CD4-positive, alpha-beta T cell (primary cell): ENCODE measurements around the gene FADD. TPM values are rescaled to one million over a fixed set of nuclear protein-coding genes. Genes with fewer than 3 reads are reported as not detected.

Experiments used
- ATAC-seq: fragments of 200-7000 bp; cut with Tn5 transposase; one replicate; pipeline ENCODE4 v1.10.0; 2022; ENCODE audit warnings: mild to moderate bottlenecking; ENCODE audit not compliant: poor library complexity
- CTCF ChIA-PET: fragments of 350-600 bp; sonication (Branson Sonifier 250); formaldehyde crosslinking; loops from one replicate; lab custom pipeline; 2021; ENCODE audit warnings: antibody characterized with exemption, inconsistent platforms; lab: Charles Lee
- POLR2A ChIA-PET: fragments of 350-600 bp; sonication (Branson Sonifier 250); formaldehyde crosslinking; loops from one replicate; lab custom pipeline; 2021; ENCODE audit warnings: antibody characterized with exemption, inconsistent platforms; lab: Charles Lee
- DNase-seq, 14 experiments: peaks; one replicate each; pipeline ENCODE4 v3.0.0-alpha.2; 2013 to 2020; ENCODE audit warnings: mixed read lengths in 2 of 14
- H3K27ac ChIP-seq, 2 donors: one replicate each; pipeline versions ENCODE4 v1.5.1 to v1.7.0; 2013; ENCODE audit warnings: low read length in 2 of 2, low read depth in 1 of 2, mild to moderate bottlenecking in 1 of 2
- H3K27me3 ChIP-seq, 2 experiments: 1 replicate in 1 of 2; 2 replicates in 1 of 2; pipeline versions ENCODE4 v1.6.1 to v1.7.0; 2013; ENCODE audit warnings: low read length in 2 of 2, control low read depth in 1 of 2, mild to moderate bottlenecking in 1 of 2, moderate library complexity in 1 of 2; ENCODE audit not compliant: insufficient read depth in 2 of 2, control insufficient read depth in 1 of 2
- H3K36me3 ChIP-seq: one replicate; pipeline ENCODE4 v1.6.1; 2013; ENCODE audit warnings: low read length, control low read depth; ENCODE audit not compliant: insufficient read depth
- H3K4me1 ChIP-seq: one replicate; pipeline ENCODE4 v1.6.1; 2013; ENCODE audit warnings: low read length, control low read depth; ENCODE audit not compliant: insufficient read depth
- H3K4me3 ChIP-seq: one replicate; pipeline ENCODE4 v1.5.1; 2013; ENCODE audit warnings: mild to moderate bottlenecking, low read length, moderate library complexity
- H3K9me3 ChIP-seq, 2 experiments: 1 replicate in 1 of 2; 2 replicates in 1 of 2; pipeline versions ENCODE4 v1.6.1 to v1.7.0; 2013; ENCODE audit warnings: low read length in 2 of 2, mild to moderate bottlenecking in 2 of 2, control low read depth in 1 of 2, moderate library complexity in 1 of 2; ENCODE audit not compliant: control insufficient read depth in 1 of 2, insufficient read depth in 1 of 2
- H3K27ac Mint-ChIP-seq: one replicate; pipeline ENCODE4 v1.8.0; 2020; ENCODE audit warnings: mixed read lengths
- H3K27me3 Mint-ChIP-seq: one replicate; pipeline ENCODE4 v1.8.0; 2021; ENCODE audit warnings: mixed read lengths
- H3K36me3 Mint-ChIP-seq: one replicate; pipeline ENCODE4 v1.8.0; 2021; ENCODE audit warnings: low read depth, mixed read lengths
- H3K4me1 Mint-ChIP-seq: one replicate; pipeline ENCODE4 v1.8.0; 2021; ENCODE audit warnings: low read depth, mixed read lengths
- H3K4me3 Mint-ChIP-seq: one replicate; pipeline ENCODE4 v1.8.0; 2020; ENCODE audit warnings: mild to moderate bottlenecking, mixed read lengths
- H3K9me3 Mint-ChIP-seq: one replicate; pipeline ENCODE4 v1.8.0; 2020; ENCODE audit warnings: mixed read lengths
- intact Hi-C, 2 experiments: fragments of 100-400 bp; cut with DNase I in 1 of 2; cut with micrococcal nuclease in 1 of 2; formaldehyde crosslinking; loops; one replicate each; pipeline versions ENCODE4 v1.15.1 to v1.9.0; 2023 to 2025; cut with DNase I, micrococcal nuclease
- total RNA-seq, 174 experiments: library from RNA in 2 of 174; stranded (reverse) in 2 of 174; gene quantifications; one replicate each; pipeline ENCODE4 v1.2.3 and lab custom pipeline; 2021 to 2026
- TF ChIP-seq, protein P1 (sequence below): fragments of 200-600 bp; IDR thresholded peaks from one replicate; pipeline ENCODE4 v1.8.0; 2022; ENCODE audit warnings: antibody characterized with exemption, mild to moderate bottlenecking

Gene FADD
- total RNA-seq, 2 experiments from 2014 or later, result 14.5 to 16.5 TPM

DNA sequence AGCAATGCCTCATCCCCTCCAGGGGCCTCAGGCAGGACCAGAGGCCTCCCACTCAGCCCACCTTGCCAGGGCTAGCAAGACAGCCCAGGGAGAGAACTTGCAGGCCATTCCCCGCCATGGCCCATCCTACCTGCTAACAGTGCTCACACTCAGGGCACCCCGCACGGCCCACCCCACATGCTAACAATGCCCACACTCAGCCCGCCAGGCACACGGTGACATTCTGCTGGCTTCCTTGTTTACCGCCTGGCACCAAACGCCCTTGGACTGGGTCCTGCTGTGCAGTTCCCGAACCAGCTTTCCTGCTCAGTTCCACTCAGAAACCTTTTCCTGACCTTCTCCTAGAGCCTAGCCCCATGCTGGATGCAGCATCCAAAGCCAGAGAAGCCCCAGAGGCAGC, 33.5 kb upstream of the FADD start:
- ChIA-PET CTCF (no interaction called here), POLR2A (no interaction called here)
- no peaks in the 10 kb centered on the region for H3K9me3 Mint-ChIP-seq
- Histone ChIP-seq H3K27ac (no peak overlapping the region), H3K9me3 (peaks cover 0 to 6% of the 10 kb centered on the region in 2 experiments), H3K36me3 (no peaks in the 10 kb centered on the region), H3K27me3 (peaks cover 5 to 8% of the 10 kb centered on the region in 2 experiments), H3K4me3 (no peak overlapping the region), H3K4me1 (no peaks in the 10 kb centered on the region)
- intact Hi-C loops, result no loop called here
- H3K36me3 Mint-ChIP-seq, result no peaks in the 10 kb centered on the region
- no peak overlapping the region for H3K27ac Mint-ChIP-seq
- TF ChIP-seq, protein P1, sequence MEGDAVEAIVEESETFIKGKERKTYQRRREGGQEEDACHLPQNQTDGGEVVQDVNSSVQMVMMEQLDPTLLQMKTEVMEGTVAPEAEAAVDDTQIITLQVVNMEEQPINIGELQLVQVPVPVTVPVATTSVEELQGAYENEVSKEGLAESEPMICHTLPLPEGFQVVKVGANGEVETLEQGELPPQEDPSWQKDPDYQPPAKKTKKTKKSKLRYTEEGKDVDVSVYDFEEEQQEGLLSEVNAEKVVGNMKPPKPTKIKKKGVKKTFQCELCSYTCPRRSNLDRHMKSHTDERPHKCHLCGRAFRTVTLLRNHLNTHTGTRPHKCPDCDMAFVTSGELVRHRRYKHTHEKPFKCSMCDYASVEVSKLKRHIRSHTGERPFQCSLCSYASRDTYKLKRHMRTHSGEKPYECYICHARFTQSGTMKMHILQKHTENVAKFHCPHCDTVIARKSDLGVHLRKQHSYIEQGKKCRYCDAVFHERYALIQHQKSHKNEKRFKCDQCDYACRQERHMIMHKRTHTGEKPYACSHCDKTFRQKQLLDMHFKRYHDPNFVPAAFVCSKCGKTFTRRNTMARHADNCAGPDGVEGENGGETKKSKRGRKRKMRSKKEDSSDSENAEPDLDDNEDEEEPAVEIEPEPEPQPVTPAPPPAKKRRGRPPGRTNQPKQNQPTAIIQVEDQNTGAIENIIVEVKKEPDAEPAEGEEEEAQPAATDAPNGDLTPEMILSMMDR, result no peak
- no peak overlapping the region for H3K4me3 Mint-ChIP-seq
- DNase-seq (no peak), ATAC-seq (no peak)
- no peaks in the 10 kb centered on the region for H3K4me1 Mint-ChIP-seq
- H3K27me3 Mint-ChIP-seq, result peaks cover 7% of the 10 kb centered on the region

DNA sequence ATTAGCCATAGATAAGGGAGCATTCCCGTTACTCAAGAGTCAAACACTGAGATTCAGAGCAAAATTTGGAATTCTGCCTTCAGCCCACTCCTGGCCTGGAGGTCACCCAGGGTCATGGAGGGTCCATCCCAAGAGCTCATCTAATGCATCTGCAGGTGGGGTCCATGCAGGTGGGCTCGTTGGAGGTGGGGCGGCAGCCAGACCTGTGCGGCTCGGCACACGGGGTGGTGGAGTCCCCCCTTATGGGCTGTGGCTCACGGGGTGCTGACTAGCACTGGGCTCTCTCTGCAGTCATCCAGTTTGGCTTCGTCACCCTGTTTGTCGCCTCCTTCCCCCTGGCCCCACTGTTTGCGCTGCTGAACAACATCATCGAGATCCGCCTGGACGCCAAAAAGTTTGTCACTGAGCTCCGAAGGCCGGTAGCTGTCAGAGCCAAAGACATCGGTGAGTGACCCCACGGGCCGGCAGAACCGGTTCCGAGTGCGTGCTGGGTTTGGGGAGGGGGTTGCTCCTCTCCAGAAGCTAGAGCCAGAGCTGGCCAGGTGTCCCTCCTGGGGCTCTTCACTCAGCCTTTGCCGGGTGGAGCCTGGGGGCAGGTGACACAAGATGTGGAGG, 32.4 kb upstream of the FADD start:
- peaks cover 0 to 6% of the 10 kb centered on the region in 2 experiments for H3K9me3 ChIP-seq
- H3K4me1 Mint-ChIP-seq, result no peaks in the 10 kb centered on the region
- no peaks in the 10 kb centered on the region for H3K36me3 ChIP-seq
- no peak overlapping the region for H3K4me3 ChIP-seq
- TF ChIP-seq, protein P1, result no peak
- no peak overlapping the region for H3K27ac ChIP-seq
- peaks cover 7% of the 10 kb centered on the region for H3K27me3 Mint-ChIP-seq
- no peaks in the 10 kb centered on the region for H3K36me3 Mint-ChIP-seq
- no peak for ATAC-seq
- H3K27me3 ChIP-seq, result peaks cover 5 to 8% of the 10 kb centered on the region in 2 experiments
- intact Hi-C loops, result no loop called here
- CTCF ChIA-PET, result no interaction called here
- no peak for DNase-seq
- H3K4me3 Mint-ChIP-seq, result no peak overlapping the region
- H3K27ac Mint-ChIP-seq, result no peak overlapping the region
- no peaks in the 10 kb centered on the region for H3K4me1 ChIP-seq
- H3K9me3 Mint-ChIP-seq, result no peaks in the 10 kb centered on the region
- POLR2A ChIA-PET, result no interaction called here

DNA sequence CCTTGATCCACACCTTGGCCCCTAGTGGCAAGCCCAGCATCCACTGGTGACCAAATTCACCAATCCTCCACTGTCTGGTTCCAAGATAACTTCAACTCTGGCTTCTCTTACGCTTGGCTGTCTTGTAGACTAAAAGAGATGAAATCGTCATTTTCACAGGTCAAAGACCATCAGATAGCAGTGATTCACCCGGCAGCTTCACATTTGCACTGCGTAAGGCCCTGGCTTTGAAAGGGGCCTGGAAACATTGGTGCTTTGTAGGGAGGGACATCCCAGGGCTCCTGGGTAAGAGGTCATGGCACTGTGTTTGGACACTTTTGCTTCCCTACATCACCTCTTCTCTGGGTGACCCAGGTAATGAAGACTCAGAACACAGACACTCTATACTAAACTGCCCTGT, 30.1 kb upstream of the FADD start:
- Histone ChIP-seq H3K9me3 (peaks cover 0 to 2% of the 10 kb centered on the region in 2 experiments), H3K36me3 (no peaks in the 10 kb centered on the region), H3K4me3 (no peak overlapping the region), H3K4me1 (no peaks in the 10 kb centered on the region), H3K27ac (no peak overlapping the region), H3K27me3 (peaks cover 5 to 6% of the 10 kb centered on the region in 2 experiments)
- Mint-ChIP-seq H3K4me1 (no peaks in the 10 kb centered on the region), H3K36me3 (no peaks in the 10 kb centered on the region), H3K9me3 (no peaks in the 10 kb centered on the region), H3K4me3 (no peak overlapping the region), H3K27ac (no peak overlapping the region), H3K27me3 (peaks cover 7% of the 10 kb centered on the region)
- ATAC-seq, result no peak
- ChIA-PET CTCF (no interaction called here), POLR2A (no interaction called here)
- no peak for DNase-seq
- intact Hi-C loops, result no loop called here
- TF ChIP-seq, protein P1, result no peak
